Measurements from ENCODE around the gene ATP6V1G2.

DNA sequence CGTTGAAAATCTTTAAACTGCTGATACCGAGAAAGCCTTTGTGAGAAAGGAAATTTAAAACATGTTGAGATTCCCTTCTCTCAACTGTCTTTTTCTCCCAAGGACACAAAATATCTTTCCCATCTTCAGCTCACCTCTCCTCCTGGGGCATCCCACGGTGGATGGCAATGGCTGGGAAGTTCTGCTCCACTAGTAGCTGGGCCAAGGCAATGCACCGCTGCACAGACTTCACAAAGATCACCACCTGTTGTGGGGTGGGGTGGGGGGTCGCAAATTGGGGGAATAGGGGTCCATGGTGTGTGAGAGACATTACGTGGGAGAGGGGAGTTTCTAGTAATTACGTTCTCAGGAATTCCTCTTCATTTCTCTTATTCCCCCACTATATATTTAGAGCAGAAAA is 15.2 kb downstream of the ATP6V1G2 start:
- TF ChIP-seq, protein P1, sequence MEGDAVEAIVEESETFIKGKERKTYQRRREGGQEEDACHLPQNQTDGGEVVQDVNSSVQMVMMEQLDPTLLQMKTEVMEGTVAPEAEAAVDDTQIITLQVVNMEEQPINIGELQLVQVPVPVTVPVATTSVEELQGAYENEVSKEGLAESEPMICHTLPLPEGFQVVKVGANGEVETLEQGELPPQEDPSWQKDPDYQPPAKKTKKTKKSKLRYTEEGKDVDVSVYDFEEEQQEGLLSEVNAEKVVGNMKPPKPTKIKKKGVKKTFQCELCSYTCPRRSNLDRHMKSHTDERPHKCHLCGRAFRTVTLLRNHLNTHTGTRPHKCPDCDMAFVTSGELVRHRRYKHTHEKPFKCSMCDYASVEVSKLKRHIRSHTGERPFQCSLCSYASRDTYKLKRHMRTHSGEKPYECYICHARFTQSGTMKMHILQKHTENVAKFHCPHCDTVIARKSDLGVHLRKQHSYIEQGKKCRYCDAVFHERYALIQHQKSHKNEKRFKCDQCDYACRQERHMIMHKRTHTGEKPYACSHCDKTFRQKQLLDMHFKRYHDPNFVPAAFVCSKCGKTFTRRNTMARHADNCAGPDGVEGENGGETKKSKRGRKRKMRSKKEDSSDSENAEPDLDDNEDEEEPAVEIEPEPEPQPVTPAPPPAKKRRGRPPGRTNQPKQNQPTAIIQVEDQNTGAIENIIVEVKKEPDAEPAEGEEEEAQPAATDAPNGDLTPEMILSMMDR (IDR thresholded peaks at IDR 0.05) = no peak
- TF ChIP-seq POLR2A (IDR thresholded peaks at IDR 0.05) (no peak), POLR2AphosphoS5 (IDR thresholded peaks at IDR 0.05) (no peak), EP300 (IDR thresholded peaks at IDR 0.05) (no peak)

All from suprapubic skin (tissue), 4 donors.